ENCODE data around the gene MAPK10. TPM values are rescaled to one million over a fixed set of nuclear protein-coding genes. Genes with fewer than 3 reads are reported as not detected.

MAPK10 gene
- total RNA-seq, 1 experiment from 2014 or later, result 0.06 TPM

Other genes starting within 250 kb of the MAPK10 start
- 3.0 and 5.5 TPM in 2 replicates for gene PTPN13, start 234.3 kb upstream of the MAPK10 start, total RNA-seq (2014; rRNA removed; shearing (Covaris generic))

Measured in Daoy (cell line).